ENCODE results near the gene CHRNA9.

The CHRNA9 gene

DNA sequence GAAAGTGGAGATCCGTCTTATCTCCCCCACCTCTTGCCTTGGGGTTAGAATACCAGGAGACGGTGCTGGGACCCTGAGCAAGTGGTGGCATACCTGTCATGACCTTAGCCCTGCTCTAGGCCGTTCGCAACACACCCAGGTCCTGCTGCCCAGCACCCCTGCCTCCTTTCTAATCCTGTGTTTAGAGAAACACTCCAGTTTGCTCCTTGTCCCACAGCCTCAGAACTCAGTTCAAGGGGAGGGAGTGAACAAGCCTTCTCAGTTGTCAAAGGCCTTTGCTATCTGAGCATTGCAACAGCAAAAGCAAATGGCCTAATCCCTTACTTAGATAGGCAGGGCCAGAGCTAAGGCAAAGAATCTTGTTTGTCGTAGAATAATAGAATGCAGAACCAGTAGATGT is 67.9 kb downstream of the CHRNA9 start:
- TF ChIP-seq, protein P1, sequence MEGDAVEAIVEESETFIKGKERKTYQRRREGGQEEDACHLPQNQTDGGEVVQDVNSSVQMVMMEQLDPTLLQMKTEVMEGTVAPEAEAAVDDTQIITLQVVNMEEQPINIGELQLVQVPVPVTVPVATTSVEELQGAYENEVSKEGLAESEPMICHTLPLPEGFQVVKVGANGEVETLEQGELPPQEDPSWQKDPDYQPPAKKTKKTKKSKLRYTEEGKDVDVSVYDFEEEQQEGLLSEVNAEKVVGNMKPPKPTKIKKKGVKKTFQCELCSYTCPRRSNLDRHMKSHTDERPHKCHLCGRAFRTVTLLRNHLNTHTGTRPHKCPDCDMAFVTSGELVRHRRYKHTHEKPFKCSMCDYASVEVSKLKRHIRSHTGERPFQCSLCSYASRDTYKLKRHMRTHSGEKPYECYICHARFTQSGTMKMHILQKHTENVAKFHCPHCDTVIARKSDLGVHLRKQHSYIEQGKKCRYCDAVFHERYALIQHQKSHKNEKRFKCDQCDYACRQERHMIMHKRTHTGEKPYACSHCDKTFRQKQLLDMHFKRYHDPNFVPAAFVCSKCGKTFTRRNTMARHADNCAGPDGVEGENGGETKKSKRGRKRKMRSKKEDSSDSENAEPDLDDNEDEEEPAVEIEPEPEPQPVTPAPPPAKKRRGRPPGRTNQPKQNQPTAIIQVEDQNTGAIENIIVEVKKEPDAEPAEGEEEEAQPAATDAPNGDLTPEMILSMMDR (IDR thresholded peaks at IDR 0.05; ENCODE audit: insufficient read depth, low read depth, low read length, missing control alignments): no peak
- H3K4me3 ChIP-seq (ENCODE audit: low read length): no peak overlapping the region
- no peak for DNase-seq (ENCODE audit: low read depth)
